Heart left ventricle (tissue), 16 donors: ENCODE results near the gene RAB5A. TPM values are rescaled to one million over a fixed set of nuclear protein-coding genes. Genes with fewer than 3 reads are reported as not detected.

Experiments used
- ATAC-seq, 4 donors: fragments of 200-7000 bp; cut with Tn5 transposase; one replicate each; pipeline ENCODE4 v1.9.1; 2020 to 2022; ENCODE audit warnings: moderate library complexity in 4 of 4, mild to moderate bottlenecking in 3 of 4, moderate number of reproducible peaks in 1 of 4
- DNase-seq, 5 donors: peaks; one replicate each; pipeline ENCODE4 v3.0.0-alpha.2; 2020
- H3K27ac ChIP-seq, 12 donors: fragments of 200-600 bp; sonication (generic) in 4 of 12; one replicate each; pipeline versions ENCODE4 v1.5.0 to v1.8.0; 2016 to 2022; ENCODE audit warnings: mild to moderate bottlenecking in 2 of 12
- H3K27me3 ChIP-seq, 9 donors: fragments of 200-600 bp; sonication (generic) in 2 of 9; one replicate each; pipeline versions ENCODE4 v1.5.1 to v1.8.0; 2016 to 2022; ENCODE audit warnings: mild to moderate bottlenecking in 3 of 9
- H3K36me3 ChIP-seq, 9 donors: fragments of 200-600 bp; sonication (generic) in 2 of 9; one replicate each; pipeline versions ENCODE4 v1.5.0 to v1.8.0; 2018 to 2022; ENCODE audit warnings: mild to moderate bottlenecking in 2 of 9
- H3K4me1 ChIP-seq, 12 donors: fragments of 200-600 bp; sonication (generic) in 4 of 12; one replicate each; pipeline versions ENCODE4 v1.5.0 to v1.8.0; 2016 to 2022; ENCODE audit warnings: mild to moderate bottlenecking in 3 of 12
- H3K4me3 ChIP-seq, 12 donors: fragments of 200-600 bp; sonication (generic) in 4 of 12; one replicate each; pipeline versions ENCODE4 v1.5.0 to v1.8.0; 2017 to 2022; ENCODE audit warnings: mild to moderate bottlenecking in 9 of 12, moderate library complexity in 4 of 12
- H3K9me3 ChIP-seq, 12 donors: fragments of 200-600 bp; sonication (generic) in 4 of 12; one replicate each; pipeline versions ENCODE4 v1.5.0 to v1.8.0; 2016 to 2022; ENCODE audit warnings: mild to moderate bottlenecking in 1 of 12
- CTCF ChIP-seq, 12 donors: fragments of 200-600 bp; sonication (generic) in 4 of 12; IDR thresholded peaks; one replicate each; pipeline versions ENCODE4 v1.5.0 to v1.8.0; 2018 to 2022; ENCODE audit warnings: antibody characterized with exemption in 12 of 12, mild to moderate bottlenecking in 5 of 12
- POLR2A ChIP-seq, 2 donors: fragments of 450-650 bp; IDR thresholded peaks; one replicate each; pipeline ENCODE4 v1.6.1; 2017; ENCODE audit warnings: antibody characterized with exemption in 2 of 2, mild to moderate bottlenecking in 2 of 2, moderate library complexity in 2 of 2
- WGBS, 4 donors: extraction: QIAGEN DNeasy Blood & Tissue Kit in 2 of 4; methylation state at CpG; one replicate each; pipeline versions ENCODE4 v1.1.5 to v1.1.7; 2013 to 2018; 5-methylcytosine and 5-hydroxymethylcytosine counted together
- intact Hi-C, 10 donors: fragments of 100-400 bp; cut with DNase I; formaldehyde crosslinking; loops; one replicate each; pipeline versions ENCODE4 v1.11.1 to v1.14.2; 2022
- polyA plus RNA-seq, 2 donors: library from polyadenylated mRNA; stranded (reverse); fragments of 200-250 nt; gene quantifications; one replicate each; pipeline ENCODE4 v1.2.3, GENCODE V29; 2013
- total RNA-seq, 9 donors: library from RNA; depleted of rRNA in 2 of 9; stranded (reverse); fragments of >200 nt in 2 of 9; fragmentation: NEBNext Ultra II Directional in 3 of 9; extraction: Animal tissue kit (Norgen Biotek cat#: 25700) in 3 of 9; gene quantifications; one replicate each; pipeline versions ENCODE4 v1.1.0 to v1.2.4, GENCODE V29; 2016 to 2023
- donor health status: ischemic (EF 13 %, LVEDD 7.1; RV severe dilation, severe dysfunction).
- donor health status: healthy with polysubstance abuse.
- donor health status: DM: no; HTN: yes; CAD: no.
- donor health status: DM: no; HTN: no; CAD: no.
- donor health status: ischemic (EF 25% LVEDD 6.9; RV normal size, moderate dysfunction).
- donor health status: ischemic (EF 25% LVEDD 5.7; RV mildly dilated, moderate dysfunction).
- donor health status: healthy.
- donor health status: DM: yes; HTN: yes; CAD: no.
- donor health status: ischemic (EF 35%, LVEDD 5.7; RV mildly dilated, moderate dysfunction).
- donor health status: nonischemic (EF 11% LVEDD 7.7; RV severe dilation, severe dysfunction).
- donor health status: DM: yes; HTN: yes; CAD: no.
- donor health status: PGD.
- donor health status: ischemic (EF 29% LVEDD 5.4; RV normal size, mild dysfunction).
- donor health status: nonischemic (EF 23%, LVEDD 6.1; RV moderate dilation, normal function).

The RAB5A gene
- total and polyA plus RNA-seq, 11 donors, result 30.3 to 74.0 (median 61.4) TPM

GRCh38 chr3:19901337-19901736, 45.6 kb upstream of the RAB5A start:
- Histone ChIP-seq H3K4me1 (peaks cover 0 to 8% (median 0%) of the 10 kb centered on the region in 12 donors), H3K9me3 (peaks cover 0 to 5% (median 0%) of the 10 kb centered on the region in 12 donors), H3K4me3 (no peak overlapping the region), H3K27me3 (no peaks in the 10 kb centered on the region), H3K36me3 (no peaks in the 10 kb centered on the region), H3K27ac (no peak overlapping the region)
- WGBS, 4 donors, result 68 to 75% (median 73%) methylated on average over 5 of the region's 5 CpGs
- TF ChIP-seq POLR2A (IDR thresholded peaks at IDR 0.05) (no peak), CTCF (IDR thresholded peaks at IDR 0.05) (no peak)
- no peak for DNase-seq
- no peak for ATAC-seq
- intact Hi-C loops, result no loop called here

GRCh38 chr3:19901918-19902317, 45.0 kb upstream of the RAB5A start:
- no peak overlapping the region for H3K27ac ChIP-seq
- H3K4me1 ChIP-seq, result peaks cover 0 to 8% (median 0%) of the 10 kb centered on the region in 12 donors
- WGBS, 4 donors, result 68 to 81% (median 73%) methylated on average over 4 of the region's 4 CpGs
- H3K36me3 ChIP-seq, result no peaks in the 10 kb centered on the region
- DNase-seq, result no peak
- no peak overlapping the region for H3K4me3 ChIP-seq
- no peaks in the 10 kb centered on the region for H3K27me3 ChIP-seq
- peaks cover 0 to 10% (median 0%) of the 10 kb centered on the region in 12 donors for H3K9me3 ChIP-seq
- intact Hi-C loops, result no loop called here
- ATAC-seq, result no peak
- no peak for TF ChIP-seq POLR2A (IDR thresholded peaks at IDR 0.05)
- TF ChIP-seq CTCF (IDR thresholded peaks at IDR 0.05), result no peak

GRCh38 chr3:19903649-19904048, 43.2 kb upstream of the RAB5A start:
- ATAC-seq, result no peak
- H3K27ac ChIP-seq, result no peak overlapping the region
- H3K27me3 ChIP-seq, result no peaks in the 10 kb centered on the region
- intact Hi-C loops, result no loop called here
- DNase-seq, result no peak
- peaks cover 0 to 14% (median 2%) of the 10 kb centered on the region in 12 donors for H3K9me3 ChIP-seq
- TF ChIP-seq CTCF (IDR thresholded peaks at IDR 0.05) (no peak), POLR2A (IDR thresholded peaks at IDR 0.05) (no peak)
- WGBS, 4 donors, result 67 to 81% (median 75%) methylated on average over 2 of the region's 2 CpGs
- H3K36me3 ChIP-seq, result no peaks in the 10 kb centered on the region
- no peak overlapping the region for H3K4me3 ChIP-seq
- H3K4me1 ChIP-seq, result peaks cover 0 to 8% (median 0%) of the 10 kb centered on the region in 12 donors

GRCh38 chr3:19907523-19907922, 39.4 kb upstream of the RAB5A start:
- H3K27ac ChIP-seq, result no peak overlapping the region
- ATAC-seq (no peak), DNase-seq (no peak)
- WGBS, 4 donors, result 83 to 90% (median 88%) methylated on average over 3 of the region's 3 CpGs
- H3K27me3 ChIP-seq, result no peaks in the 10 kb centered on the region
- no peaks in the 10 kb centered on the region for H3K4me1 ChIP-seq
- H3K36me3 ChIP-seq, result no peaks in the 10 kb centered on the region
- H3K9me3 ChIP-seq, result peaks cover 0 to 36% (median 17%) of the 10 kb centered on the region in 12 donors
- TF ChIP-seq POLR2A (IDR thresholded peaks at IDR 0.05) (no peak), CTCF (IDR thresholded peaks at IDR 0.05) (no peak)
- H3K4me3 ChIP-seq, result no peak overlapping the region
- intact Hi-C loops, result no loop called here
